NT2/D1 (cell line): ENCODE results near the gene TBX2.
"Not testable (repeated sequence)": the region's sequence is repeated elsewhere in the genome, so short reads cannot be mapped to it uniquely, and the experiment has no call there.

Source experiments
- DNase-seq: peaks from one replicate; pipeline ENCODE4 v3.0.0-alpha.2; 2011; ENCODE audit warnings: low read depth, low spot score
- H3K27me3 ChIP-seq: 2 replicates; pipeline ENCODE4 v1.6.0; 2011; ENCODE audit warnings: mild to moderate bottlenecking; ENCODE audit not compliant: insufficient read length, insufficient read depth
- H3K36me3 ChIP-seq: 2 replicates; pipeline ENCODE4 v1.6.1; 2011; ENCODE audit warnings: mild to moderate bottlenecking, low read length, mixed read lengths; ENCODE audit not compliant: insufficient read depth, insufficient read length
- H3K4me1 ChIP-seq: 2 replicates; pipeline ENCODE4 v1.5.1; 2011; ENCODE audit not compliant: insufficient read depth, insufficient read length
- H3K4me3 ChIP-seq: 2 replicates; pipeline ENCODE4 v1.5.1; 2011; ENCODE audit warnings: low read depth; ENCODE audit not compliant: insufficient read length
- H3K9ac ChIP-seq: 2 replicates; pipeline ENCODE4 v1.6.0; 2011; ENCODE audit warnings: low read depth; ENCODE audit not compliant: insufficient read length
- H3K9me3 ChIP-seq: 2 replicates; pipeline ENCODE4 v1.5.1; 2011; ENCODE audit warnings: mild to moderate bottlenecking, low read length; ENCODE audit not compliant: insufficient read depth
- SUZ12 ChIP-seq: IDR thresholded peaks from 2 replicates; pipeline ENCODE4 v1.6.1; 2011; ENCODE audit not compliant: insufficient read length, insufficient read depth; ENCODE audit errors: extremely low read depth
- YY1 ChIP-seq: IDR thresholded peaks from 2 replicates; pipeline ENCODE4 v1.6.1; 2011; ENCODE audit not compliant: insufficient read length, insufficient read depth
- ZNF274 ChIP-seq: IDR thresholded peaks from 2 replicates; pipeline ENCODE4 v1.6.1; 2011; ENCODE audit warnings: mild to moderate bottlenecking, low read depth, low read length

The TBX2 gene

DNA sequence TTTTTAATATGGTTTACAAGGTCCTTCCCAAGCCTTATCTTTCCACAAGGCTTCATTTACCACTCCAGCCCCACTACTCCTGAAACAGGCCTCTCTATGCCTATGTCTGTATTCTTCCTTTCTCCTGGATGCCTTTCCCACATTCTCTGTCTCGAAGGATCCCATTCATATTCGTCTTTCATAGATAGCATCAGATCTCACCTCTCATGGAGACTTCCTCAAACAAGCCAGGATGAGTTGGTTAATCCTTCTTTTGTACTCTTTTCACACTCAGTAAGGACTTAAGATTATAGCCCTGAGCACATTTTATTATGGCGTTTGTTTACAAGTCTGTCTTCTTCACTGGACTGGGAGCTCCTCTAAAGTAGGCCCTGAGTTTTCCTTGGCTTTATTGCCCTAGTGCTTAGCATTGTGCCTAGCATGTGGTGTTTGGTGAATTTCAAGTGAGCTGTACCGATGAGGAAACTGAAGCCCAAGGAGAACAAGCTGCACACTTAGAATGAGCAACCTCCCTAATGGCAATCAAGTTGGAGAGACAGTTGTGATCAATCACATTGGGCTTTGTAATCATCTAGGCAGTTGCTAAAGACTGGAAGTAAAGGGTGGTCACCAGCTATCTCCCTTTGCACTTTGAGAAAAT is 42.6 kb downstream of the TBX2 start:
- no peak overlapping the region for H3K4me3 ChIP-seq
- H3K9ac ChIP-seq = no peak overlapping the region
- TF ChIP-seq YY1 (no peak), ZNF274 (no peak), SUZ12 (no peak)
- H3K9me3 ChIP-seq = peaks cover 8% of the 10 kb centered on the region; the same call in 1 of the 2 replicates
- H3K27me3 ChIP-seq = no peaks in the 10 kb centered on the region
- no peak for DNase-seq
- H3K4me1 ChIP-seq = peaks cover 11% of the 10 kb centered on the region
- no peaks in the 10 kb centered on the region for H3K36me3 ChIP-seq

- no peak for DNase-seq
- TF ChIP-seq ZNF274 (no peak), YY1 (no peak), SUZ12 (no peak)
These were observed 43.3 kb downstream of the TBX2 start for GRCh38 chr17:61442878-61443474.

GRCh38 chr17:61443475-61443882 is 43.8 kb downstream of the TBX2 start:
- Histone ChIP-seq H3K36me3 (no peaks in the 10 kb centered on the region), H3K27me3 (peaks cover 8% of the 10 kb centered on the region), H3K4me1 (peaks cover 15% of the 10 kb centered on the region), H3K4me3 (no peak overlapping the region), H3K9me3 (peaks cover 8% of the 10 kb centered on the region; the same call in 1 of the 2 replicates), H3K9ac (no peak overlapping the region)
- TF ChIP-seq ZNF274 (no peak), SUZ12 (no peak), YY1 (no peak)
- DNase-seq = no peak

More at GRCh38 chr17:61442878-61443474, 43.3 kb downstream of the TBX2 start:
- H3K9ac ChIP-seq = no peak overlapping the region
- peaks cover 3% of the 10 kb centered on the region for H3K27me3 ChIP-seq
- H3K4me3 ChIP-seq = no peak overlapping the region
- no peaks in the 10 kb centered on the region for H3K36me3 ChIP-seq
- peaks cover 15% of the 10 kb centered on the region for H3K4me1 ChIP-seq
- peaks cover 8% of the 10 kb centered on the region; the same call in 1 of the 2 replicates for H3K9me3 ChIP-seq

GRCh38 chr17:61444075-61444474 is 44.4 kb downstream of the TBX2 start:
- Histone ChIP-seq H3K36me3 (no peaks in the 10 kb centered on the region), H3K27me3 (peaks cover 11% of the 10 kb centered on the region), H3K9me3 (peaks cover 8% of the 10 kb centered on the region; the same call in 1 of the 2 replicates), H3K9ac (no peak overlapping the region), H3K4me1 (peaks cover 15% of the 10 kb centered on the region), H3K4me3 (no peak overlapping the region)
- no peak for TF ChIP-seq YY1
- no peak for TF ChIP-seq SUZ12
- TF ChIP-seq ZNF274 = no peak
- no peak for DNase-seq

DNA sequence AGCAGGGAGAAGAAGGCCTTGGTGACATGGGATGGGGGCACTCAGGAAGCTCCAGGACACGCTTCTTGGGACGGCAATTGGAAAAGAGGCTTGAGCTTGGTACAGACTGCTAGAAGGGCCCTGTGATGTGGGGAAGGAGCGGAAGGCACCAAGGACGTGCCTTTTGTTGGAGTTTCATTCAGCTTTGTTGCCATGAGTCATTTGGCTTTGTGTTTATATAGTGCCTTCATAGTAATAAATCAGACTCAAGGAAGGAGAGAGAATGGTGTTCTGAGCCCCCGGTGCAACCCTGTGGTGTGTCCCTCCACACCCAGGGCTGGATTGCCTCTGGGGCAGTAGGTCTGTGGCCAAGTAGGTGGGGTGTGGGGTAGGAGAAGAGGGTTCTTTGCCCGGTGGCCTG is 45.2 kb downstream of the TBX2 start:
- Histone ChIP-seq H3K27me3 (peaks cover 16% of the 10 kb centered on the region), H3K9ac (no peak overlapping the region), H3K9me3 (peaks cover 8% of the 10 kb centered on the region; the same call in 1 of the 2 replicates), H3K4me1 (peaks cover 15% of the 10 kb centered on the region), H3K4me3 (no peak overlapping the region), H3K36me3 (no peaks in the 10 kb centered on the region)
- TF ChIP-seq YY1 = no peak
- no peak for TF ChIP-seq ZNF274
- DNase-seq = no peak

DNA sequence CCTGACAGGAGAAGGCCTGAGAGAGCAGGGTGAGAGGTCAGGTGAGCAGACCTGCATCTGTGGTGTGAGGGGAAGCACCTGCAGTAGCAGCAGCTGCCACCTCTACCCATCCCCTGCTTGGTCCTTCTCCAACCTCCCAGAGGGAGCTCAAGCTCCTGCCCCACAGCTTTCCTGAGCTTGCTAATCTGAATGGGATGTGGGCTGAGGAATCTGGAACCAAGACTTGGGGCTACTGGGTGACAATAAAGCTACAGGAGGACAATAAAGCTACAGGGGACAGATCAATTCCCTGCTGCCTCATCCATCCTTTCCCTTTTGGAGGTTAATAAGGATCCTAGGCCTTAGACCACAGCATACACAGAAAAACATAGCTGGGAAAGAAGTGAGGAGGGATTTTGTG is 47.7 kb downstream of the TBX2 start:
- Histone ChIP-seq H3K4me3 (no peak overlapping the region), H3K36me3 (no peaks in the 10 kb centered on the region), H3K27me3 (peaks cover 41% of the 10 kb centered on the region), H3K9ac (no peak overlapping the region), H3K9me3 (no peaks in the 10 kb centered on the region; the same call in 1 of the 2 replicates), H3K4me1 (peaks cover 25% of the 10 kb centered on the region)
- no peak for TF ChIP-seq YY1
- no peak for TF ChIP-seq SUZ12
- no peak for TF ChIP-seq ZNF274
- DNase-seq = no peak

- Histone ChIP-seq H3K4me3 (no peak overlapping the region), H3K9me3 (no peaks in the 10 kb centered on the region; the same call in 1 of the 2 replicates), H3K27me3 (peaks cover 48% of the 10 kb centered on the region), H3K4me1 (peaks cover 23% of the 10 kb centered on the region), H3K9ac (no peak overlapping the region), H3K36me3 (no peaks in the 10 kb centered on the region)
- TF ChIP-seq YY1 (no peak), SUZ12 (no peak), ZNF274 (no peak)
- no peak for DNase-seq
These were observed 48.4 kb downstream of the TBX2 start for GRCh38 chr17:61448042-61448441.

- not testable (repeated sequence) for H3K9me3 ChIP-seq, H3K36me3 ChIP-seq, DNase-seq, H3K9ac ChIP-seq, H3K4me3 ChIP-seq
- peaks cover 20% of the 10 kb centered on the region for H3K4me1 ChIP-seq
- peaks cover 59% of the 10 kb centered on the region for H3K27me3 ChIP-seq
These were observed 49.5 kb downstream of the TBX2 start for GRCh38 chr17:61449140-61449539.
